OCI-LY1 (cell line): ENCODE results near the gene ABLIM3.

Experiments
- CTCF ChIP-seq: fragments of 200-600 bp; sonication (generic), shearing (Covaris generic); IDR thresholded peaks from 2 replicates; pipeline ENCODE4 v1.5.1; 2017; ENCODE audit warnings: mild to moderate bottlenecking, antibody characterized with exemption, low read length, moderate library complexity, mixed read lengths
- EZH2 ChIP-seq: fragments of 200-600 bp; sonication (generic), shearing (Covaris generic); IDR thresholded peaks from 2 replicates; pipeline ENCODE4 v1.8.0; 2017; ENCODE audit warnings: borderline replicate concordance, mixed run types, mild to moderate bottlenecking, antibody characterized with exemption, low read length, moderate library complexity, mixed read lengths

GRCh38 chr5:149152317-149152746 lies 11.0 kb downstream of the ABLIM3 start:
- TF ChIP-seq EZH2 (no peak), CTCF (no peak)
